ENCODE data around the gene PGAP1.

DNA sequence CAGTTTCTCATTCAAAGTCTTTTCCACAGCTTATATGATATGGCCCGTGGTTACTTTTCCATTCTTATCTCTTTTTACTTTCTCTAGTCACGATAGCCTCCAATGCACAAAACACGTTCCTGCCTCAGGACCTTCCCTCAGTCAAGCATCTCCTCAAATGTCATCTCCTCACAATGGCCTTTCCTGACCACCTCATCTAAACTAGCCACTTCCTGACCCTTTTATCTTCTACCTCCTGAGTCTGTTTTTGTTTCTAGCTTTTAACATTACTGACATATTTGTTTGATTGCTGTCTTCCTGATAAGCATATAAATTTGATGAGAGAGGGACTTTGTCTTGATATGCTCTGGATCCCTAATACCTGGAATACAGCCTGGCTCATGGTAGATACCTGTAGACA is 7.6 kb downstream of the PGAP1 start:
- TF ChIP-seq CREB1 (IDR thresholded peaks at IDR 0.05; ENCODE audit: low read depth), result no peak
- no peak for TF ChIP-seq EGR1 (IDR thresholded peaks at IDR 0.05)
- no peak for TF ChIP-seq FOXM1 (IDR thresholded peaks at IDR 0.05; ENCODE audit: borderline replicate concordance, low read depth)
- TF ChIP-seq TEAD4 (IDR thresholded peaks at IDR 0.05), result no peak
- TF ChIP-seq TAF1 (IDR thresholded peaks at IDR 0.05; ENCODE audit: low read depth), result no peak
- TF ChIP-seq, protein P1, sequence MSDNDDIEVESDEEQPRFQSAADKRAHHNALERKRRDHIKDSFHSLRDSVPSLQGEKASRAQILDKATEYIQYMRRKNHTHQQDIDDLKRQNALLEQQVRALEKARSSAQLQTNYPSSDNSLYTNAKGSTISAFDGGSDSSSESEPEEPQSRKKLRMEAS (IDR thresholded peaks at IDR 0.05), result no peak
- TF ChIP-seq REST (IDR thresholded peaks at IDR 0.05; ENCODE audit: low read depth), result no peak
- TF ChIP-seq RAD21 (IDR thresholded peaks at IDR 0.05; ENCODE audit: low read depth), result no peak
- TF ChIP-seq CEBPB (IDR thresholded peaks at IDR 0.05), result no peak
- no peak for TF ChIP-seq YY1 (IDR thresholded peaks at IDR 0.05; ENCODE audit: low read depth)
- no peak for TF ChIP-seq NFIC (IDR thresholded peaks at IDR 0.05)

All from Ishikawa (cell line).